OCI-LY7 (cell line): ENCODE results near the gene DSE. TPM values are rescaled to one million over a fixed set of nuclear protein-coding genes. Genes with fewer than 3 reads are reported as not detected.

Experiments used
- BruUV-seq: library from RNA; stranded (reverse); fragments of 400-500 nt; replicated peaks from 2 replicates; lab custom pipeline; 2021; lab: Mats Ljungman, UMichigan
- CTCF ChIA-PET: fragments of 300-600 bp; sonication (Branson Sonifier 250); formaldehyde crosslinking; loops from one replicate; lab custom pipeline; 2022; ENCODE audit warnings: antibody characterized with exemption; ENCODE audit not compliant: unreplicated experiment; lab: Charles Lee
- POLR2A ChIA-PET: fragments of 300-600 bp; sonication (Branson Sonifier 250); formaldehyde crosslinking; loops from one replicate; lab custom pipeline; 2022; ENCODE audit warnings: antibody characterized with exemption; lab: Charles Lee
- DNase-seq: peaks from one replicate; pipeline ENCODE4 v3.0.0-alpha.2; 2015; ENCODE audit warnings: low spot score
- H2AFZ ChIP-seq: fragments of 200-600 bp; sonication (generic), shearing (Covaris generic); 2 replicates; pipeline ENCODE4 v1.6.1; 2014; ENCODE audit warnings: mild to moderate bottlenecking, antibody characterized with exemption, low read length, moderate library complexity
- H3K27ac ChIP-seq: fragments of 200-600 bp; sonication (generic); 2 replicates; pipeline ENCODE4 v1.5.1; 2014; ENCODE audit warnings: mixed run types, low read depth, mild to moderate bottlenecking, moderate library complexity, low read length, inconsistent platforms; ENCODE audit not compliant: poor library complexity, severe bottlenecking
- H3K36me3 ChIP-seq: fragments of 200-600 bp; sonication (generic); 2 replicates; pipeline ENCODE4 v1.6.1; 2014; ENCODE audit warnings: mild to moderate bottlenecking, antibody characterized with exemption, low read length, moderate library complexity, mixed read lengths; ENCODE audit not compliant: insufficient read depth
- H3K4me1 ChIP-seq: fragments of 200-600 bp; sonication (generic); 2 replicates; pipeline ENCODE4 v1.5.1; 2014; ENCODE audit warnings: mild to moderate bottlenecking, low read length; ENCODE audit not compliant: insufficient read depth, poor library complexity, severe bottlenecking
- H3K4me2 ChIP-seq: fragments of 200-600 bp; sonication (generic); 2 replicates; pipeline ENCODE4 v1.6.1; 2014; ENCODE audit warnings: mild to moderate bottlenecking, low read length
- H3K4me3 ChIP-seq: fragments of 200-600 bp; sonication (generic); 2 replicates; pipeline ENCODE4 v1.5.1; 2014; ENCODE audit warnings: mild to moderate bottlenecking, low read depth, low read length; ENCODE audit not compliant: poor library complexity, severe bottlenecking
- H3K79me2 ChIP-seq: fragments of 200-600 bp; sonication (generic); 2 replicates; pipeline ENCODE4 v1.6.1; 2016; ENCODE audit warnings: low read depth, mild to moderate bottlenecking, low read length, moderate library complexity, mixed read lengths; ENCODE audit not compliant: insufficient read depth
- H3K9me2 ChIP-seq: fragments of 200-600 bp; sonication (generic); 2 replicates; pipeline ENCODE4 v1.6.1; 2016; ENCODE audit warnings: mild to moderate bottlenecking, low read length, mixed read lengths; ENCODE audit not compliant: insufficient read depth
- H3K9me3 ChIP-seq: fragments of 200-600 bp; sonication (generic); 2 replicates; pipeline ENCODE4 v1.6.1; 2014; ENCODE audit warnings: mild to moderate bottlenecking, mixed run types, low read length, mixed read lengths
- H4K20me1 ChIP-seq: fragments of 200-600 bp; sonication (generic); 2 replicates; pipeline ENCODE4 v1.6.1; 2014; ENCODE audit warnings: mild to moderate bottlenecking, antibody characterized with exemption, low read length, moderate library complexity, mixed read lengths; ENCODE audit not compliant: insufficient read depth
- CTCF ChIP-seq: fragments of 200-600 bp; sonication (generic); conservative IDR thresholded peaks from 2 replicates; pipeline ENCODE4 v1.5.1; 2014; ENCODE audit warnings: mild to moderate bottlenecking, antibody characterized with exemption, low read length, moderate library complexity, mixed read lengths
- EZH2phosphoT487 ChIP-seq: fragments of 200-600 bp; sonication (generic); IDR thresholded peaks from 2 replicates; pipeline ENCODE4 v1.6.1; 2018; ENCODE audit warnings: low read depth, borderline replicate concordance, mild to moderate bottlenecking, mixed run types, antibody characterized with exemption, low read length, moderate library complexity, mixed read lengths
- intact Hi-C: fragments of 100-400 bp; cut with micrococcal nuclease; formaldehyde crosslinking; loops from one replicate; pipeline ENCODE4 v1.10.0; 2022; ENCODE audit not compliant: unreplicated experiment
- total RNA-seq, 2 experiments: library from RNA; depleted of rRNA in 1 of 2; stranded (reverse); fragments of >200 nt in 1 of 2; shearing (Covaris generic) in 1 of 2; gene quantifications; 2 replicates each; pipeline ENCODE4 v1.2.3, GENCODE V29; 2014 to 2022

Gene DSE
- total RNA-seq, 2 experiments from 2014 or later: 3.9 to 7.6 TPM

GRCh38 chr6:116429111-116429510, 58.4 kb downstream of the DSE start:
- Histone ChIP-seq H3K27ac (no peak overlapping the region), H3K9me3 (no peaks in the 10 kb centered on the region), H3K36me3 (no peaks in the 10 kb centered on the region), H4K20me1 (no peaks in the 10 kb centered on the region), H2AFZ (no peak overlapping the region), H3K79me2 (no peaks in the 10 kb centered on the region), H3K4me1 (no peaks in the 10 kb centered on the region), H3K9me2 (no peaks in the 10 kb centered on the region), H3K4me3 (no peak overlapping the region), H3K4me2 (no peak overlapping the region)
- CTCF ChIA-PET: no interaction called here
- TF ChIP-seq CTCF (no peak), EZH2phosphoT487 (no peak)
- BruUV-seq: no TSS peak
- DNase-seq: no peak
- POLR2A ChIA-PET: no interaction called here
- intact Hi-C loops: no loop called here

GRCh38 chr6:116430860-116431259, 60.1 kb downstream of the DSE start:
- H3K9me3 ChIP-seq: no peaks in the 10 kb centered on the region
- H4K20me1 ChIP-seq: no peaks in the 10 kb centered on the region
- no peak overlapping the region for H3K4me2 ChIP-seq
- no peak overlapping the region for H3K4me3 ChIP-seq
- BruUV-seq: no TSS peak
- ChIA-PET CTCF (no interaction called here), POLR2A (interaction anchor here (1.5 kb wide), 1 partner anchor 158 kb away, joined by 3 read pairs; no protein-coding TSS in a partner anchor)
- no peaks in the 10 kb centered on the region for H3K4me1 ChIP-seq
- no peak for DNase-seq
- H3K36me3 ChIP-seq: no peaks in the 10 kb centered on the region
- TF ChIP-seq CTCF: no peak
- no peaks in the 10 kb centered on the region for H3K79me2 ChIP-seq
- H2AFZ ChIP-seq: no peak overlapping the region
- intact Hi-C loops: loop anchor here (2.0 kb wide), 1 partner anchor 14 kb away; no protein-coding TSS in a partner anchor
- no peaks in the 10 kb centered on the region for H3K9me2 ChIP-seq
- no peak overlapping the region for H3K27ac ChIP-seq

GRCh38 chr6:116431964-116432595, 61.3 kb downstream of the DSE start:
- Histone ChIP-seq H3K4me3 (no peak overlapping the region), H3K4me2 (no peak overlapping the region), H3K79me2 (no peaks in the 10 kb centered on the region), H3K9me3 (no peaks in the 10 kb centered on the region), H3K9me2 (no peaks in the 10 kb centered on the region), H3K36me3 (no peaks in the 10 kb centered on the region), H3K4me1 (no peaks in the 10 kb centered on the region), H4K20me1 (no peaks in the 10 kb centered on the region), H2AFZ (no peak overlapping the region), H3K27ac (no peak overlapping the region)
- DNase-seq: no peak
- intact Hi-C loops: loop anchor here (2.0 kb wide), 1 partner anchor 13 kb away; no protein-coding TSS in a partner anchor
- ChIA-PET CTCF (no interaction called here), POLR2A (interaction anchor here (0.6 to 1.5 kb wide), 6 partner anchors 30 to 198 kb away, joined by 3 to 4 read pairs (median 3); no protein-coding TSS in a partner anchor)
- BruUV-seq: no TSS peak
- TF ChIP-seq EZH2phosphoT487: no peak
- no peak for TF ChIP-seq CTCF
